NCI-H345 treated with DMSO at 0.1 percent for 48 hours (cell line): Measurements from ENCODE around the gene ANAPC16.
"Not testable (repeated sequence)": the region's sequence is repeated elsewhere in the genome, so short reads cannot be mapped to it uniquely, and the experiment has no call there.

Experiments
- DNase-seq: peaks from one replicate; lab custom pipeline; 2025; ENCODE audit not compliant: unreplicated experiment; lab: John Stamatoyannopoulos, UW

ANAPC16 gene

DNA sequence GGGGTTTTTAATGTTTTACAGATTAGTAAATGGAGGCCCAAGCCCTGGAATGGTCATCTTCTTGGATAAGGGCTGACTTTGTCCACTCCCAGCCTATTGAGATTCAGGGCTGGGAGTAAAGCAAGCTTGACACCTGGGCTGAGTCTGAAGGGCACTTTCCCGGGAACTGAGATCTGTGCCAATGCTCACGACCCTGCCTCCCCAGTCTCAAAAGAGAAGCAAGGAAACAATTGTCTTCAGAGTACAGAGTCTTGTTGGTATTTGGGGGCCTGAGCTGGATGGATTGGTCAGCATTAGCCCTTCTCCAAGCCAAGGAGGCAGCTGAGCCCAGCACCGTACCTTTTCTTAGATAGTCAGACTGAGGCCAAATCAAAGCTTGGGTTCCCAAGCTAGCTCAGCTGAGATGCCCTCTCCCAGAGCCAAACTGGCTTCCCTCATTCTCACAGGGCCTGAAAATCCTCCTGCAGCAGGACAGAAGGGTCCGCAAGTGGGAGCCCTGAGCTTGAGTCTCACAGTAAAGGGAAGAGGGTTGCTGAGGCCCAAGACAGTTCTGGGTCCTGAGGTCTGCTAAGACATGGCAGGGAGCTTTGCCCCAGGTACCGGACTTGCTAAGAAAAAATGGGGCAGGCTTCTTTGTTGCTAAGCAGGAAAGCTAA lies 61.7 kb downstream of the ANAPC16 start:
- no peak for DNase-seq

GRCh38 chr10:72277996-72278667 lies 62.3 kb downstream of the ANAPC16 start:
- DNase-seq: no peak

GRCh38 chr10:72278668-72279393 lies 63.0 kb downstream of the ANAPC16 start:
- no peak for DNase-seq

- DNase-seq: not testable (repeated sequence)
Observed at GRCh38 chr10:72279587-72279986, 63.8 kb downstream of the ANAPC16 start.

DNA sequence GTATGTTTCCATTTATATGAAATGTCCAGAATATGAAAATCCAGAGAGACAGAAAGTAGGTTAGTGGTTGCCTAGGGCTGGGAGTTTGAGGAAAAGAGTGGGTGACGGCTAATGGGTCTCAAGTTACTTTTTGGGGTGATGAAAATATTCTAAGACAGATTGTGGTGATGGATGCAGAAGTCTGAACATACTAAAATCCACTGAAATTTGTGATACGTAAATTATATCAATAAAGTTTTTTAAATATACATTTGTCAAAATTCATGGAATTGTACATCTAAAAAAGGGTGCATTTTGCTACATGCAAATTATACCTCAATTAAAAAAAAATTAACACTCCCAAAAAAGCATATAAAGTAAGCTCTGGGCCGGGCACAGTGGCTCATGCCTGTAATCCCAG lies 67.3 kb downstream of the ANAPC16 start:
- DNase-seq: no peak
